RPMI8226 (cell line): ENCODE measurements around the gene F5.
"Not testable (repeated sequence)": the region's sequence is repeated elsewhere in the genome, so short reads cannot be mapped to it uniquely, and the experiment has no call there.

ENCODE experiments used
- DNase-seq: peaks from one replicate; pipeline ENCODE4 v3.0.0-alpha.2; 2015

The F5 gene

DNA sequence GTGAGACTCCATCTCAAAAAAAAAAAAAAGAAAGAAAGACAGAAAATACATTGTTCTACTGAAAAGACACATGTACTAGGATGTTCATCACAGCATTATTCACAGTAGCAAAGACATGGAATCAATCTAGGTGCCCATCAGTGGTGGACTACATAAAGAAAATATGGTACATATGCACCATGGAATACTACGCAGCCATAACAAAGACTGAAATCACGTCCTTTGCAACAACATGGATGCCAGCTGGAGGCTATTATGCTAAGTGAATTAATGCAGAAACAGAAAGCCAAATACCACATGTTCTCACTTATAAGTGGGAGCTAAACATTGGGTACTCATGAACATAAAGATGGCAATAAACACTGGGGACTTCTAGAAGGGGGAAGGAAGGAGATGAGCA lies 51.6 kb downstream of the F5 start:
- DNase-seq: no peak

DNA sequence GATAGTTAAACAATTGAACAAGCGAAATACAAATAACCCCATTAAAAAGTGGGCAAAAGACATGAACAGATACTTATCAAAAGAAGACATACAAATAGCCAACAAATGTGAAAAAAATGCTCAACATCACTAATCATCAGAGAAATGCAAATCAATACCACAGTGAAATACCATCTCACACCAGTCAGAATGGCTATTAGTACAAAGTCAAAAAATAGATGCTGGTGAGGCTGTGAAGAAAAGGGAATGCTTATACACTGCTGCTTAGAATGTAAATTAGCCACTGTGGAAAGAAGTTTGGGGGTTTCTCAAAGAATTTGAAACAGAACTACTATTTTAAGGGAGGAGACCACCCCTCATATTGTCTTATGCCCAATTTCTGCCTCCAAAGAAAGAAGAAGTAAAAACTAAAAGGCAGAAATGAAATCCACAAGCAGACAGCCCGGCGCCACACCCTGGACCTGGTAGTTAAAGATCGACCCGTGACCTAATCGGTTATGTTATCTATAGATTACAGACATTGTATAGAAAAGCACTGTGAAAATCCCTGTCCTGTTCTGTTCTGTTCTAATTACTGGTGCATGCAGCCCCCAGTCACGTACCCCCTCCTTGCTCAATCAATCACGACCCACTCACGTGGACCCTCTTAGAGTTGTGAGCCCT lies 52.6 kb downstream of the F5 start:
- DNase-seq: not testable (repeated sequence)

DNA sequence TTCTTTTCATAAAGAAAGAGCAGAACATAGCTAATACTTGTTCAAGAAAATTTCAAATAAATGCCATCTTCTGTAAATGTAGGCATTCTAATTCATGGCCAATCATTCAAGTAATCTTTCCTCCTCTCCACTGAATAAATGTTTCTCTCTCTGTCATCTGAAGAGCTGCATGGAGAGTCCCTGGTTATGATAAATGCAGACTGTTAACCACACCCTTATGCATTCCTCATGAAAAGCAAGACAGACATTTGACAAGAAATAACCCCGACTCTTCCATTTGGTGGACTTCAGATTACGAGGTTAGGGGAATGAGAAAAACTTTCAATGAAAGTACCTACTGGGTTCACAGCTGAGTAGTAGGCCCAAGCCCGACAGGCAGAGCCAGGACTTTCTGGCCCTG lies 55.8 kb downstream of the F5 start:
- no peak for DNase-seq

DNA sequence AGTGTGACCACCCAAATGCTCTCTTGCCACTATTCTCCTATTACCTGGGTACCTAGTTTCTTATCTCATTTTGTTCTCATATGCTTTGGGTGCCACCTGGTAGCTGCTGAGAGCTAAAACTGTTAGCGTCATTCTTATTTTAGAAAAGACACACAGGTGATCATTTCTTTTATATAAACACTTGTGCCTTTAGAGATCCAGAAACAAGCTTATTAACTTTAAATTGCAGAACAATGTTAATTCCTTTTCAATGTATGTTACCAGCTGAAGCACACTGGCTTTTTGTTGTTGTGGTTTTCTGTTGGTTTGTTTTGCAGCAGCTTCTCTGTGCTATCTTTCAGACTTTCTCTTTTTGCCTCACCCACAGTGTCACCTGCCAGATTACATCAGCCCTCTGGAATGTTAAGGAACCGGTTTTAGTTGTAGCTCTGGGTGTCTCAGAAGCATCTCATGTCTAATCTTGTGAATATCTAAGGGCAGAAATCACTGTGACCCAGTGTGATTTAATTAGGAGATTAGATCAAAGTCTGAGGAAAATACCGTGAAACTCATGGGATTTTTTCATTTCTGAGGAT lies 57.1 kb downstream of the F5 start:
- peak; percentile 32 for DNase-seq

DNA sequence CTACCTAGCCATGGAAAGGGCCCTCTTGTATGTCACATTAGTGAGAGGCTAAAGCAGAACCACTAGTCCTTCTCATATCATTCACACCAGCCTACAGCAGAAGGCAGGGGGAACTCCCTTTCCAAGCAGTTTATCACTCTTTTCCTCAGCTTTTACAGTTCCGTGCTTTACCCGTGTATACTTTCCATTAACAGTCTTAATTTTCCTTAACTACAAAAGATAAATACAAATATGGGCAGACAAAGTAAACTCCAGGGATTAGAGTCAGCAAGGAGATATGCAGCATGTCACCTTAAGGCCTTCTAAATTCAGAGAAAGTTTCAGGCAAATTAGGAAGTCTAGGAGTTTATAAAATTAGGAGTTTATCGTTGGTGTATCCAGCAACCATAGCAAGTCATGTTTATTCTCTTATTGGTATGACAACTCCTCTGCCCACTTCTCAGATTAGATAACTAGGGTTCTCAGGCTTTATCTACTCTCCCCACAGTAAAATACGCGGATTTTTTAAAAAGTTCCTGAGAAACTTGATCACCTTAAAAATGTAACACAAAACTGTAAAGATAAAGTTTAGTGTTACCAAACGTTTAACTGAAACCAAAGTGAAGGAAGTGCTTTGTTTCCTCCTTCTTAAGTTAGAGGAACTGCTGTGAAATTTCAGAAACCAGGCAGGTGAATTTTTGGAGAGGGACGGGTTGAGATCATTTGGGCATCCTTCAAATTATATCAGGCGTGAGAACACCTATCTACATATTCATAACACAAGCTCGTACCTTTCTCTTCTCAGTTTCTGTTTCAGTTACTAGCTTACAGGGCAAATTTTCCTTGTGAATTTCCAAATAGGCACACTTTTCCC lies 57.8 kb downstream of the F5 start:
- DNase-seq: no peak

DNA sequence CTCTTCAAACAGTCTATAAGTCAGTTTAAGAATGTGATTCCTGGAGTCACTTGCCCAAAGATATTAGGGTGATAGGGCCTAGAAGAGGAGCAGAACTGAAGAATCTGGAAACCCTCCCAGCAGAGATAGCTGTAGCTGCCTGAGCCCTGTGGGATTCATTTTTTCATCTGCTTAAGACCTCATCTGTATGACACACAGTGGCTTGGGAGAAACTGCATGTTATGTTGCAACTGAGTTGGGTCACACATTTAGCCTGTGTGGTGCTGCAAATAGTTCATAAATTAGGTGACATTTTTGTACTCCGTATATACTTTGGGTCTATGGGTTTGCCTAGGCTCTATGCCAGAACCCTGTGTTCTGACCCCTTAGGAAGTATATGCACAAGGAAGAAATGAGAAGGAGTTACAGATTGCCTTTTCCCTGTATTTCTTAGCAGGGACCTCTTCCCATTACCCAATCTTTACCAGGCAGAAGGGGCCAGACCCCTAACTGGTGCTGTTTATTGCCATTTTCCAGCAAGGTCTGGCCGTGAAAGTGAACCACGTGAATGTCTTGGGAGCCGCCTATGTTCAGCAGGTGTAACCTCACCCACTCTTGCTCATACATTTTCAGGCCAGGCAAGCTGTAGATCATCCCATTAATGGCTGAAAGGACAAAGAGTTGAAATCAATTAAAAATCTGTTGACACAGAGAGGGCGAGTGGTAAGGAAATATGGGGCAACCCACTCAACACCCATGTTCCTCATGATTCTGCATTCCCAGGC lies 58.6 kb downstream of the F5 start:
- DNase-seq: no peak

DNA sequence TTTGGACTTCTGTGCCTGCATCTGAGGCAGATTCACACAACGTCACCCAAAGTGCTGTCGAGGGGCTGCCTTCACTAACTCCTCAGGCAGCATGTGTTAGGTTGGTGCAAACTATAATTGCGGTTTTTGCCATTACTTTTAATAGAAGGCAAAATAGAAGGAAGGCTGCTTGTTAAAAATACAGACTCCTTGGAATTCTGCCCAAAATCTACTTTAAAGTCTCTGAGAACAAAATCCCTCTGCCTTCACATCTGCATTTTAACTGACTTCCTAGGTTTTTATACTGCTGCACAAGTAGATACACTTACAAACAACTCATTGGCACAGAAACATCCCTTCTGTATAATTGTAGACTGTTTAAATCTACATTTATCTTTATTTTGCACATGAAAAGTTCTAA lies 59.3 kb downstream of the F5 start:
- DNase-seq: no peak

DNA sequence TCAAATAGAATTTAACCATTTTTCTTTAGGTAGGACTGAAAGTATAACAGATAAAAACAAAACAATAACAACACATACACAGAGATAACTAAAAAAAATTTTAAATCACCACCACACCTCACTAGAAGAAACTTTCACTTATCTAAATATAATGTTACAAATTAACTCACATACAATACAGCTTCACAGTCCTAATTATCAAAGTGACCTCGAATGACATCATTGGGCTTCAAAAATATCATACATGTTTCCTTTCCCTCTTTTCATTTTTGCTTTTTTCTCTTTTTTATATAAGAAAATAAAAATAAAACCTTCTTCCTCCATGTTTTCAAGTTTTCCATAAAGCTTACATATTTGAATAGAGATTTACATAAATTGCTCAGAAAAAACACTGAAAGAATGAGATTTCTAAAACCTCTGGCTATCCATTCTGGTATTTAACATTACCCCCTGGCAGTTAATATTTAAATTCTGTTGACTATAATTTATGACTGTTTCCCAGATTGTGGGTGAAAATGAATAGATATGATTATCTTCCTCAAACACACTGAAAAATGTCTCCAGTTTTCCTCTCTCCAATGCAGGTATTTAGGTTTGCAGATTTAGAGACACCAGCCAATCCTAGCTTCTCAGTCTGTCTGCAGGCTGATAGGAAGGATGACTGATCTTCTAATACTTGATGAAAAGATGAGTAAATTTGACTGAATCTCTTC lies 60.0 kb downstream of the F5 start:
- no peak for DNase-seq

DNA sequence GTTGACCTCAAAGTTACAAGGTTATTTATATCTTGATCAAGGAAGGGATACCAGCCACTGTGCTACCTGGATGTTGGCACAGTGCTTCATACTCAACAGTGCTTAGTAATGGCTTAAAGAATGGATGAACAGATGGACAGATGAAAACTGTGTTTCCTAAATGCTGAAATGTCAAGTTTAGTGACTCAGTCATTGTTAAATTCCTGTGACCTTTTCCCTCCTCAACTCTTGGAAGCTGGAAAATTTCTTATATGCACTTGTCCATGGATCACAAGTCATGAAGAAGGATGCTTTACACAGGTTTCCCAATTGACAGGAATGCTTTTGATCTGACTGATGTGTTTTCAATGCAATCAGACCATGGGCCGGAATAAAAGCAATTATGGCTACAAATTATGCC lies 60.9 kb downstream of the F5 start:
- no peak for DNase-seq

DNA sequence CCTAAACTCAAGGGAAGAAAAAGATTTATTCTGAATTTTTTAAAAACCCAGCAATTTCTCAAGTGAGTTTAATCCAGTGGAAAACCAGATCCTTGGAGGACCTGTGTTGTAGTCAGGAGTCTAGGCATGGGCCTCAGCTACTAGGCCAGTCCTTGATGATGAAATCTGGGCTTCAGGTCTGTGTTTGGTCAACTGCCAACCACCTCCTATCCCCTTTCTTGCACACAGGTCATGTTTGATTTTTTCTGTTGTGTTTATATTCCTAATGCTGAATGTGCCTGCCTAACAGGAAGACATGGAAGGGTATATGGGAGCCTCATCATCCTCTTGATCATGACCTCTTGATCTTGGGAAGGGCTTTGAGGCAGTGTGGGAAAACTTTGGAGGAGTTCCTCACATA lies 62.4 kb downstream of the F5 start:
- DNase-seq: no peak

DNA sequence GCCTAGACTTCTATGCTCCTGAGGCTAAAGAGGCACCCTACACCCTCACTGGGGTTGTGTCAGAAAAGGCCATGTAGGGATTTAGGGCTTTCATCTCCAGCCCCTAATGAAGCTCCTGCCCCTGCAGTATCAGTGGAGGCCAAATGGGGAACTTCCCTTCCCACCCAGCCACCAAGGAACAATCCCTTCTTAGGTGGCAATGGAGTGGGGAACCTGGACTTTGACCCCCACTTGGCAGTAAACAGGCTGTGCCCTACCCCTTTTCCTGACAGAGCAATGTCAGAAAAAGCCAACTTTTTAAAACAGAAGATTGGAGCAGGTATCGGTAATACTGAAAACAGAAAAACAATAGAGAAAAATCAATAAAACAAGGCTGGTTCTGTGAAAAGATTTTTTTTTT lies 65.1 kb downstream of the F5 start:
- DNase-seq: no peak

DNA sequence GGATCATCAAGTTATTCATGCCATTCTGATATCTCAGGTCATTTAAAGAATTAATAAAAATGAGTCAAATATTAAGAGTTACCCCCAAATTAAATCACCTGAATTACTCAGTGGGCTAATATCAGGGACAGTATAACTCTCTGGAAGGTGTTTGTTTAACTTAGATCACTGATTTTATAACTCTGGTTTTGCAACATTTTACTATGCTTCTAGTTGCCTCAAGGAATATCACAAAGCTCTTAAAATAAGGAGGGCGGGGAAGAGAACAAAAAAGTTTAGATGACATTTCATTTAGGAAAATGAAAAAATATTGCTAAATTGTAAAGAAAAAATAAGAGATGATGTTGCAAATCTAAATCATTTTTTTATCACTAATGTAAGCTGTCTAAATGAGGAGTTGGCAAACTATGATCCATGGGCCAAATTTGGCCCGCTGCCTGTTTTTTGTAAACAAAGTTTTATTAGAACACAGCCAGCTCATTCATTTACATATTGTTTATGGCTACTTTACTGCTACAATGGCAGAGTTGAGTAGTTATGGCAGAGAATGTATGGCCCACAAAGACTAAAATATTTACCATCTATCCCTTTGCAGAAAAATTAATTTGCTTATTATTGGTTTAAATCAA lies 68.6 kb downstream of the F5 start:
- no peak for DNase-seq

DNA sequence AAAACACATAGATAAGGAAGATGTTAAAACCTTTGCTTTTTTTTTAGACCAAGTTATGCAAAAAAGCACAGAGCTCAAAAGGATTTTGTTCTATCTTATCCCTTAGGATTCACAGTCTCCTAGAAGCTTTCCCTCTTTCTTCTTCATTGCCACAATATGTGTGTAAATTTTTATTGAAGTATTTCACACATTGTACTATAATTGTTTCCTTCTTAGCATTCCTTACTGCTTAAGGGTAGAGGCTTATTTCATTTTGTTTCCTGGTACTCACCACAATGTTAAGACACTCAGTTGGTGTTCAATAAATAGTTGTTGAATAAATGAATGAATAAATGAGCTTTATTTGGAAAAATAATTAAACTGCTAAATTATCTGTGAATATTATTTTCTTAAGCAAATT lies 70.6 kb downstream of the F5 start:
- no peak for DNase-seq

DNA sequence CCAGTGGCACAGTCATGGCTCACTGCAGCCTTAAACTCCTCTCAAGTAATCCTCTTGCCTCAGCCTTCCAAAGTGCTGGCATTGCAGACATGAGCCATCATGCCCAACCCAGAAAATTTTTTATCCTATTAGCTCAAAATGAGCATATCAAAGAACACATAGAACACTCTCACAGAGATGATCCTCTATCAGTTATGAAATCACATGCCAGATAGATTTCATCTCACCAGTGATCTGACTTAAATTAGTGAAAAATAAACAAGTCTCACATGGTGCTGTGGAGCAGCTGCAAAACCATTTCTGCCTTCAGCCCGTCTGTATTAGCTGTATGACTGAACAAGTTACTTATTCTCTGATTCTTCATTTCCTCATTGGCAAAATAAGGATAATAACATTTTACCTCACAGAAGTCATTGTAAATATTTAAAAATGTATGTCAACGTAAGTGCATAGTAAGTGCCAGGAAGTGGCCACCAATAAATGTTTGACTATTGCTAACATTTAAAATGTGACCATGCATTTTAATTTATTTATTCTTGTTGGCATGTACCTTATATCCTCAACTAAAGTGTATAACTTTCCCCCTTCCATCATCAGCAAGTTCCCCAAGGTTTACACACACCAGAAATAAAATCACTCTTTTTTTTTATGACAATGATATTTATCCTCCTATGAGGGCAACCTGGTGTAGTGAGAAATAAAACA lies 71.6 kb downstream of the F5 start:
- no peak for DNase-seq

DNA sequence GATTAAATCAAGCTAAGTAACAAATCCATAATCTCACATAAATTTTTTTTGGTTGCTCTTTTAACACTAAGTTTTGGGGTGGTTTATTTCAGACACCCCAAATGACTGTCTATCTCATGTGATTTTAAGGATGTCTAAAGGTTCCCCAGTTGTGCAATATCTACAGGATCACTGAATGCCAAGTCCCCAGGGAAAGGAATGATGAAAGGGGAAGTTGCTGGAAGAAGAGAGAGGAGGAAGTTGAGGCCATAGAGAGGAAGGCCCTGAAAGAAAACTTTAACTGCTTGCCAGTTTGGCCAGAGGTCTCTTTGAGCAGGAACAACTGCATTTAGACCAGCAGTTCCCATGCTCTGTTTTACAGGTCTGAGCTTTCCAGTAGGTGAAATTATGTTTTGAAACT lies 73.1 kb downstream of the F5 start:
- no peak for DNase-seq

DNA sequence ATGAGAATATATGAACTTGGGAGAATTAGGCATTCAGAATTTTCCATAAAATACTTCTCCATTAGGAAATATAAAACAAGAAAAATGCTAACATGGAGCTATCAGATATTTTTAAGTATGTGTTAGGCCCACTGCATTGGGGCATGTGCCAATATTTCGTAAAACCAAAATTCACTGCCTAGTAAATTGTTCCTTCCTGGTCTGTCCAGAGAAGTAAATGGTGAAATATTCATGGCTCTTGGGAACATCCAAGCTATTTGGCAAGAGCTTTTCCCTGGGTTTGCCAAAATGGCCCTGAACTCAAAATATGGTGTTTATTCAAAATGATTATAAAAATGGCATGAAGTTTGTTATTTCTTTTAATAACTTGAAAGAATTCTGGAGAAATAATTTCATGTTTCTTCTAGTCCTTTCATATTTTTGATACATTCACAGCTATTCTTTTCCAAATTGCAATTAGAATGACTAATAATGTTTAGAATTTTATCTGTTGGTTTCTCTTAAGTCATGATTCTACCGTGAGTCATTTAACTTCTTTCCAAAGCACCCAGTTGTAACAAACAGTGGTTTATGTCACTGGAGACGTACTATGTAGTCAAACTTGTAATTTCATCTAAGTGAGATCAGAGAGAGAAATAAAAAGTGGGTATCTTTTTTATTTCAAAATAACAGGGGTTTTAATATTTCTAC lies 74.8 kb downstream of the F5 start:
- DNase-seq: no peak

DNA sequence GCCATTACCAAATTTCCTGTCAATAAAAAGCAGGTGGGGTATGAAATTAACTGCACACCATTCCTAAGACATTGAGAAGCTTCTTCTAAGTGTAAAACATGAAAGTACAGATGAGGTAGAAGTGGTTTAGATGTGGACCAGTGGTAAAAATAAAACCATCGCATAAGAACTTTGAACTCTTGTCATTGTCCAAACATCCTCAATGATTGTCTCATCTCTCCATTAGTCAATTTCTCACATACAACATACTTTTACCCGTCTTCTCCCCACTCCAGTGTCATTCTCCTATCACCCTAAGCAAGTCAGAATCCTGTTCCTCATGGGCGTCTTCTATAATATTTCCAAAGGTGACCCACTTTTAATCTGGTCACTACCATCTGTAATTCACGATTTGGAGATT lies 76.2 kb downstream of the F5 start:
- no peak for DNase-seq

DNA sequence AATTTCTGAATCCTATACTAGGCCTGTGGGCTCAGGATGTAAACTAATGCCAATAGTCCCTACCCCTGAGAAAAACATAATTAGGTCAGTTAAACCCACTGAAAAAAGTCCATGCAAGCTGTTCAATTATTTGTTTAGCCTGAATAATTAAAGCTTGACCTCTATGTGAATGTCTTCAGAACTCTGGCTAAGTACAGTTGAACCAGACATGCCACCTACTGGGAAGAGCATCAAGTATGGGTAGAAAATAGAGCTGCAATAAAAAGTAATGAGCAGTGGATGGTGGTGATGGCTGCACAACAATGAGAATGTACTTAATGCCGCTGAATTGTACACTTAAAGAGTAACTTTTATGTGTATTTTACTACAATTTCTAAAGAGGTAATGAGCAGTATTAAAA lies 76.9 kb downstream of the F5 start:
- DNase-seq: no peak

DNA sequence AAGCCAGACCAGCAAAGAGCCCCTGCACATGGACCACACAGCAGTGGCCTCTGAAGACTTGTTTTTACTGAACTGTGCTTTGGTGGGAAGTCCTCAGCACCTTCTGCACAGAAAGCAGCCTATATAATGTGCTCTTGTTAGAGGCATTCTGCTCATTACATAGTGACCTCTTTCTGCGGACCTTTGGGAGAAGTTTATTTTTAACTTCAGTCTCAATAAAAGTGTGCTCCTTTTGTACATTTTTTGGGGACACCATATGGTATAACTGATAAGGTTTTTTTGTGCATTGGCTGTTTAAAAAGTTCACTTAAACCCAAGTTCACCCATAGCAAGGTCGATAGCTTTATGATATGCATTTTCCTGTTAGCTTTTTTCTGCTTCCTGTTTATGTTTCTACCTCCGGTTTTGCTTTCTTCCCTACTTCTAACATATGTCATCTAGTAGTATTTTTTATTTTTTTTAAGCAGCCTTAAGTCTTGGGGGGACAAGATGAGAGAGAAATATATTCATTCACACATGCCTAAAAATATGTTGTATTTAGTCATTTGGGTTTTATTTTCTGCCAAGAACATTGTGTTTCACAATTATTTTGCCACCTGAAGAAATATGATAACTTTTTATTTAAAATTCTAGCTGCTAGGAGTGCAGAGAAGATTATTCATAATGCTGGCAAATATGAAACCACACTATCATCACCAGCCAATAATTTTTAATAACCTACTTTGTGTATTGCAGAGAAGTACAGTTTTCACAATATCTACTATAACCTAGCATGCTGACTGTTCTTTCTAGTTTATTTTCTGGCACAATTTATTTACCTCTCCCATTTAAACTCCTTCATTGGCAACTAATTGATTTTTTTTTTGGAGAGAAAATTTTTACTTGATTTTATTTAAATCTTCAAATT lies 77.6 kb downstream of the F5 start:
- DNase-seq: no peak

DNA sequence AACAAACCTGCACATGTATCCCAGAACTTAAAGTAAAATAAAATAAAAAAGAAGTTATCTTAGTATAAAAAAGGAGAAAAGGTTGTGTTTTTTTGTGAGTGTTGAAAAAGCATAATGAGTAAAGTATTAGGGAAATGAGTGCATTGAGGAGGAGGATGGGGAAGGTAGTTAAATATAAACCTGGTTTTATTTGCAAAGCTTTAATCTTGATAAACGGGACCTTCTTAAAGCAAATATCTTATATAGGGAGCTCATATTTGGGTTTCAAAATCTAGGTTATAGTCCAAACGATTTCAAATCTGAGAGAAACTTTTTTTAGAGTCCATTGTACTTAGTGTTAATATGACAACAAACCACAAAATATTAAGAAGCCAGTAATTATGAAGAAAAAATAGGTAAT lies 78.9 kb downstream of the F5 start:
- no peak for DNase-seq
